ENCODE data around the gene PCGF6.
"Not testable (repeated sequence)": the region's sequence is repeated elsewhere in the genome, so short reads cannot be mapped to it uniquely, and the experiment has no call there.

PCGF6 gene

DNA sequence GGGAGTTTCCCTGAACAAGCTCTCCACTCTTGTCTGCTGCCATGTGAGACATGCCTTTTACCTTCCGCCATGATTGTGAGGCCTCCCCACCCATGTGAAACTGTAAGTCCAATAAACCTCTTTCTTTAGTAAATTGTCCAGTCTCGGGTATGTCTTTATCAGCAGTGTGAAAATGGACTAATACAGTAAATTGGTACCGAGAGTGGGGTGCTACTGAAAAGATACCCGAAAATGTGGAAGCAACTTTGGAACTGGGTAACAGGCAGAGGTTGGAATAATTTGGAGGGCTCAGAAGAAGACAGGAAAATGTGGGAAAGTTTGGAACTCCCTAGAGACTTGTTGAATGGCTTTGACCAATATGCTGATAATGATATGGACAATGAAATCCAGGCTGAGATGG, 92.0 kb downstream of the PCGF6 start:
- not testable (repeated sequence) for DNase-seq (ENCODE audit: low read depth in 2 of 3, low spot score in 1 of 3)

DNA sequence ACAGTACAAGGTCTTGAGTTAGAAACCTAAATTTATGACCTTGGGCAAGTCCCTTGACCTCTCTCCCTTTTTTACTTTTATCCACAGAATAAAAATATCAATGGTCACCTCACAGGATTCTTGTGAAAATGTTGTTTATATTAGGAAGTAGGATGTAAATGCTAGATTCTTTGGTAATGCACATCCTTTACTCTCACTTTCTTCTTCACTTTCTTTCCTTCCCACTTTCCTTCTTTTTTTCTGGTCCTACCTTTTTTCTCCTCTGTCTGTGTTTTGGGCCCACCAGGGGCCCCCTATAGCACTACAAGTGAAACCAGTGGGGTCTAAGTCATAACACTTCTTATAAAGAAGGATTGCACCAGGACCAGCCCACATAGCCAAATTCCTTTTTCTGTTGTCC, 93.1 kb downstream of the PCGF6 start:
- DNase-seq (ENCODE audit: low read depth in 2 of 3, low spot score in 1 of 3): no peak

DNA sequence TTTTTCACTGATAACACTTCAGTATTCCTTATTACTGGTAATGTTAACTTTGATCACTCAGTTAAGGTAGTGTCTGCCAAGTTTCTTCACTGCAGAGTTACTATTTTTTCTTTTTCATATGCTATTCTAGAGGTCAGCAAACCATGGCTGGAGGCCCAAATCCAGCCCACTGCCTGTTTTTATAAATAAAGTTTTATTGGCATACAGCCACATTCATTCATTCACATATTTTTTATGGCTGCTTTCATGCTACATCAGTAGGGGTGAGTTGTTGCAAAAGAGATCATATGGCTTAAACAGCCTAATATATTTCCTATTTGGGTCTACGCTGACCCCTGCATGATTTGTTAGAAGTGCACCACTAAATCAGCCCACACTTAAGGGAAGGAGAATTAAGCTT, 94.3 kb downstream of the PCGF6 start:
- DNase-seq (ENCODE audit: low read depth in 2 of 3, low spot score in 1 of 3): no peak

DNA sequence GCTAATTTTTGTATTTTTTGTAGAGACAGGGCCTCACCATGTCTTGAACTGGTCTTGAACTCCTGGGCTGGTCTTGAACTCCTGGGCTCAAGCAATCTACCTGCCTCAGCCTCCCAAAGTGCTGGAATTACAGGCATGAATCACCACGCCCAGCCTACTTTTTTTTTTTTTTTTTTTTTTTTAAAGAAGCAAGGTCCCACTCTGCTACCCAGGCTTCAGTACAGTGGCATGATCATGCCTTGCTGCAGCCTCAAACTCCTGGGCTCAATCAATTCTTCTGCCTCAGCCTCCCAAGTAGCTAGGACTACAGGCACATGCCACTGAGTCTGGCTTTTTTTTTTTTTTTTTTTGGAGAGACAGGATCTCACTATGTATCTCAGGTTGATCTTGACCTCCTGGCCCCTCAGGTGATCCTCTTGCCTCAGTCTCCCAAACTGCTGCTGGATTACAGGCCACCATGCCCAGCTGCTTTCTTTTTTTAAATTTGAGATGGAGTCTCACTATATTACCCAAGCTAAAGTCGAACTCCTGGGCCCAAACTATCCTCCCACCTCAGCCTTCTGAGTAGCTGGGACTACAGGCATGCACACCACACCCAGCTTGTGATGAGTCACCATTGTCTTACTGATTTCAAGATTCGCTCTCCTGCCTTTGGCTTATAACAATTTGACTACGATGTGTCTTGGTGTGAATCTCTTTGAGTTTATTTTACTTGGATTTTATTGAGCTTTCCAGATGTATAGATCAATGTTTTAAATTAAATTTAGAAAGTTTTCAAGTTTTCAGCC, 96.2 kb downstream of the PCGF6 start:
- no peak for DNase-seq (ENCODE audit: low read depth in 2 of 3, low spot score in 1 of 3)

DNA sequence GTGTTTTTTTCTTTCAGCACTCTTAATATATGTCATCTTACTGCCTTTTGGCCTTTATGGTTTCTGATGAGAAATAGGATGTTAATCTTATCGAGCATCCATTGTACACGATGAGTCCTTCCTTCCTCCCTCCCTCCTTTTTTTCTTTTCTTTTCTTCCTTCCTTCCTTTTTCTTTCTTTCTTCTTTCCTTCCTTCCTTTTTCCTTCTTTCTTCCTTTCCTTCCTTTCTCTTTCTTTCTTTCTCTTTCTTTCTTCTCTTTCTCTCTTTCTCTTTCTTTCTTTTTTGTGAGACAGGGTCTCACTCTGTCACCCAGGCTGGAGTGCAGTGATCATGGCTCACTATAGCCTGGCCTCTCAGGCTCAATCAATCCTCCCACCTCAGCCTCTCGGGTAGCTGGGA, 96.8 kb downstream of the PCGF6 start:
- DNase-seq (ENCODE audit: low read depth in 2 of 3, low spot score in 1 of 3): no peak

All from stimulated activated CD4-positive, alpha-beta T cell treated with anti-CD3 and anti-CD28 coated beads, Interleukin-12 subunit alpha, Interleukin-12 subunit beta, amount 100 ng/mL, for 48 hours (primary cell).